DOHH2 (cell line): Measurements from ENCODE around the gene EML6.

Source experiments
- CTCF ChIP-seq: fragments of 200-600 bp; sonication (generic); IDR thresholded peaks from one replicate; pipeline ENCODE4 v1.5.1; 2014; ENCODE audit warnings: antibody characterized with exemption, mild to moderate bottlenecking, low read depth, low read length; ENCODE audit not compliant: poor library complexity, severe bottlenecking
- EZH2phosphoT487 ChIP-seq: fragments of 200-600 bp; sonication (generic); IDR thresholded peaks from 2 replicates; pipeline ENCODE4 v1.6.1; 2017; ENCODE audit warnings: borderline replicate concordance, mild to moderate bottlenecking, antibody characterized with exemption, low read length, moderate library complexity, mixed read lengths

DNA sequence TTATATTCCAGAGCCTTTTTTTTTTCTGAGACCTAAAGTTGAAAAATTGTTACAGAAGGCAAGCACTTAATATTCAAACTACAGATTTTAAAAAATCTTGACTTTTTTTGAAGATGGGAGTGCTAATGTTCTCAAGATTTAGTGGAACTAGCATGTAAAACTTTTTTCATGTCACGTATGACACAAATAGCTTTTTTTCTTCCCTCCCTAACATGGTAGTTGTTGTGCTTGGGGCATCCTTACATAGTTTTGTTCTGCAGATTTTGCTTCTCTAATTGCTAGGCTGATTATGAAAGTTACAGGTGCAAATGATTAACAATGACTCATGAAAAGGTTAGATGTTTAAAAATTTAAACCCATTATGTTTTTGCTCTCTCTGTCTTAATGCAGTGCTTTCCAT lies 3.0 kb downstream of the EML6 start:
- TF ChIP-seq CTCF (no peak), EZH2phosphoT487 (no peak)
